NCI-H748 treated with DMSO at 0.1 percent for 48 hours (cell line): ENCODE data around the gene DENND1C.

Experiments used
- DNase-seq: peaks from one replicate; lab custom pipeline; 2025; lab: John Stamatoyannopoulos, UW

DENND1C gene

GRCh38 chr19:6478815-6479214, 2.8 kb downstream of the DENND1C start:
- no peak for DNase-seq

- no peak for DNase-seq
Observed at GRCh38 chr19:6476896-6477431, 4.6 kb downstream of the DENND1C start.

GRCh38 chr19:6476155-6476895, 5.3 kb downstream of the DENND1C start:
- DNase-seq, result no peak

- no peak for DNase-seq
Observed at GRCh38 chr19:6475321-6476108, 6.1 kb downstream of the DENND1C start.

- DNase-seq, result no peak
Observed at GRCh38 chr19:6473647-6474046, 7.9 kb downstream of the DENND1C start.

- no peak for DNase-seq
Observed at GRCh38 chr19:6472713-6473112, 8.9 kb downstream of the DENND1C start.

GRCh38 chr19:6471076-6471475, 10.5 kb downstream of the DENND1C start:
- no peak for DNase-seq

GRCh38 chr19:6470173-6470572, 11.4 kb downstream of the DENND1C start:
- DNase-seq, result no peak

GRCh38 chr19:6467384-6467783, 14.2 kb downstream of the DENND1C start:
- no peak for DNase-seq

GRCh38 chr19:6466526-6467248, 14.9 kb downstream of the DENND1C start:
- DNase-seq, result no peak

- DNase-seq, result no peak
Observed at GRCh38 chr19:6465663-6466062, 15.9 kb downstream of the DENND1C start.

- no peak for DNase-seq
Observed at GRCh38 chr19:6465006-6465405, 16.6 kb downstream of the DENND1C start.

- DNase-seq, result no peak
Observed at GRCh38 chr19:6464070-6464873, 17.3 kb downstream of the DENND1C start, which contains the start of gene CRB3. TSS of gene CRB3 (plus strand) at chr19:6464271. CDS start at chr19:6464702, 431 bp downstream.

GRCh38 chr19:6460099-6460884, 21.3 kb downstream of the DENND1C start:
- peak; percentile 85 for DNase-seq

- peak; percentile 31 for DNase-seq
Observed at GRCh38 chr19:6459262-6460098, 22.1 kb downstream of the DENND1C start, which contains the start of gene SLC25A23. TSS of gene SLC25A23 (minus strand) at chr19:6459792. CDS start at chr19:6459628, 164 bp downstream.

GRCh38 chr19:6458695-6459261, 22.8 kb downstream of the DENND1C start:
- DNase-seq, result no peak

- no peak for DNase-seq
Observed at GRCh38 chr19:6457958-6458694, 23.5 kb downstream of the DENND1C start.

GRCh38 chr19:6455924-6456323, 25.7 kb downstream of the DENND1C start:
- DNase-seq, result no peak
